GM12891 (cell line): ENCODE measurements around the gene APOB.

Source experiments
- POLR2A ChIP-seq: IDR thresholded peaks from 2 replicates; pipeline ENCODE4 v1.6.1; 2011; ENCODE audit warnings: low read depth, low read length, control low read depth
- POLR2AphosphoS5 ChIP-seq: IDR thresholded peaks from 2 replicates; pipeline ENCODE4 v1.6.1; 2011; ENCODE audit warnings: low read depth, low read length, control low read depth

- TF ChIP-seq POLR2AphosphoS5 (no peak), POLR2A (no peak)
Measured at GRCh38 chr2:21024722-21025389, 19.0 kb downstream of the APOB start.
